ENCODE data around the gene GIPC1. TPM values are rescaled to one million over a fixed set of nuclear protein-coding genes. Genes with fewer than 3 reads are reported as not detected.

The GIPC1 gene
- polyA plus RNA-seq, 2 of the 4 experiments (the other 2 are of a cell fraction): 52.9 to 86.4 TPM

- 0 out of 3 replicates have a peak, but pooled peaks have one; percentile 10 for TF ChIP-seq CTCF (IDR thresholded peaks at IDR 0.05)
- no peak for TF ChIP-seq RCOR1 (IDR thresholded peaks at IDR 0.05; ENCODE audit: low read depth, low read length)
- no peak for TF ChIP-seq RARB (CRISPR knock-in tag; IDR thresholded peaks at IDR 0.05)
- TF ChIP-seq BHLHE40 (IDR thresholded peaks at IDR 0.05; ENCODE audit: low read depth, low read length): no peak
- TF ChIP-seq FOSB (CRISPR knock-in tag; IDR thresholded peaks at IDR 0.05): no peak
- no peak for TF ChIP-seq JUNB (IDR thresholded peaks at IDR 0.05)
- no peak for TF ChIP-seq SREBF2 (IDR thresholded peaks at IDR 0.05)
- no peak for TF ChIP-seq HES2 (IDR thresholded peaks at IDR 0.05)
- TF ChIP-seq RAD21 (conservative IDR thresholded peaks at IDR 0.05 in 1 of 2, IDR thresholded peaks at IDR 0.05 in 1 of 2): peak in 1 of 2 experiments; percentile 46; a peak in 3 of 5 replicates
- no peak for TF ChIP-seq HMGXB4 (CRISPR knock-in tag; IDR thresholded peaks at IDR 0.05; ENCODE audit: borderline replicate concordance)
- no peak for TF ChIP-seq MAZ (IDR thresholded peaks at IDR 0.05; ENCODE audit: borderline replicate concordance, low read depth, low read length)
- no peak for TF ChIP-seq EHF (CRISPR knock-in tag; IDR thresholded peaks at IDR 0.05)
- no peak for TF ChIP-seq HEYL (CRISPR knock-in tag; IDR thresholded peaks at IDR 0.05)
- TF ChIP-seq HOXB13 (CRISPR knock-in tag; IDR thresholded peaks at IDR 0.05; ENCODE audit: low read depth): no peak
Observed at GRCh38 chr19:14467816-14468215, 28.1 kb downstream of the GIPC1 start (continued).

GRCh38 chr19:14467391-14467790, 28.5 kb downstream of the GIPC1 start:
- Histone ChIP-seq H3K4me3 (no peak overlapping the region), H3K27ac (no peak overlapping the region), H3K9me3 (no peaks in the 10 kb centered on the region), H3K4me2 (no peak overlapping the region), H3K4me1 (0 out of 3 replicates have a peak, but pooled peaks cover 2% of the 10 kb centered on the region)
- ChIA-PET CTCF (interaction anchor here (0.8 to 2.7 kb wide), 9 partner anchors 8 to 331 kb away, joined by 3 to 22 read pairs (median 3); partner anchors contain the start of genes ASF1B and PTGER1), POLR2A (no interaction called here)
- ATAC-seq (no peak), FAIRE-seq (no peak), DNase-seq (ENCODE audit: low read depth in 1 of 2, low spot score in 1 of 2) (no peak)
- 88% methylated on average over 11 of the region's 12 CpGs for WGBS (ENCODE audit: missing lambda C conversion rate)
- TF ChIP-seq HMGXB4 (CRISPR knock-in tag; IDR thresholded peaks at IDR 0.05; ENCODE audit: borderline replicate concordance) (no peak), HES2 (IDR thresholded peaks at IDR 0.05) (no peak), ZNF302 (CRISPR knock-in tag; IDR thresholded peaks at IDR 0.05) (no peak), MAZ (IDR thresholded peaks at IDR 0.05; ENCODE audit: borderline replicate concordance, low read depth, low read length) (no peak), EP300 (IDR thresholded peaks at IDR 0.05) (no peak), HEYL (CRISPR knock-in tag; IDR thresholded peaks at IDR 0.05) (no peak), ZC3H11A (IDR thresholded peaks at IDR 0.05) (no peak), MYC (IDR thresholded peaks at IDR 0.05; ENCODE audit: borderline replicate concordance, low read length) (no peak), KDM1A (IDR thresholded peaks at IDR 0.05; ENCODE audit: low read depth) (no peak), RCOR1 (IDR thresholded peaks at IDR 0.05; ENCODE audit: low read depth, low read length) (no peak), BCL3 (IDR thresholded peaks at IDR 0.05) (no peak), KDM5A (IDR thresholded peaks at IDR 0.05) (no peak), RAD21 (conservative IDR thresholded peaks at IDR 0.05 in 1 of 2, IDR thresholded peaks at IDR 0.05 in 1 of 2) (no peak), HOXB5 (CRISPR knock-in tag; IDR thresholded peaks at IDR 0.05) (no peak)

Measured in A549 (cell line).